HG03045 (cell line): ENCODE measurements around the gene NFE2L2.
"Not testable (repeated sequence)": the region's sequence is repeated elsewhere in the genome, so short reads cannot be mapped to it uniquely, and the experiment has no call there.

ENCODE experiments used
- ATAC-seq: cut with Tn5 transposase; IDR thresholded peaks from one replicate; pipeline ENCODE4 v1.9.1; 2021; ENCODE audit warnings: mild to moderate bottlenecking, moderate library complexity; ENCODE audit not compliant: unreplicated experiment

Gene NFE2L2

DNA sequence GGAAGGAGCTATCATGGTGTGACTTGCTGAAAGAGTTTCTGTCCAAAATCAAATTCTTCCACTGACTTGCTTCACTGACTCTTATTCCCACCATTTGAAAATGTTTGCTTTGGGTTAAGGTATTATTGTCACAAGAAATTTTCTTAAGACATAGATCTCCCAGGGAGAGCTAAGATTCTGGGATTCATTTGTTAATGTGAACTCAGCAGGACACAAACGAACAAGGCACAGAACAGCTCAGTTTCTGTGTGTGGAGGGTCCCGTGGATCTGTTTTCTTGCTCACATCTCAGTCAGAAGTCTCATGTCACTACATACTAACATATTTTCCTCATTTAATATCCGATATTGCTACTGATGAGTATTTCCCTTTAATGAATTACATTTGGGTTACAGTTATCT, 60.1 kb downstream of the NFE2L2 start:
- ATAC-seq = no peak

GRCh38 chr2:177201919-177202346, 62.6 kb downstream of the NFE2L2 start:
- no peak for ATAC-seq

GRCh38 chr2:177200419-177200818, 64.1 kb downstream of the NFE2L2 start:
- ATAC-seq = not testable (repeated sequence)

DNA sequence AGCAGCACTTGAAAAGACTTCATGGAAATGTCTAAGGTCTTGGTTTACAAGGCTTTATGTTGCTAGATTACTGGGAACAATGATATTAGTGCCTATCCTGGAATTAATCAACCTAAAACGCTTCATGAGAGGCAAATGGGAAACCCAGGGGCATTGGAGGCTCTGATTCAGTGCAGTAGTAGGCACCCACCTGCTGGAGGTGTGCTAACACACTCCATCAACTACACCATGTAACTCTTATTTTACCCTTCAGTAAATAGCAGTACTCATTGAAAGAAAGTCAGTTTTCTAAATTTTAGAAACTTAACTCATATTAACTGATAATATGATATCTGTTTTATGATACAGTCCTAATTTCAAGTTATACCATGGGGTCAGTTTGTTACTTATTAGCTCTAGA, 69.3 kb downstream of the NFE2L2 start:
- no peak for ATAC-seq

- no peak for ATAC-seq
Measured at GRCh38 chr2:177193240-177193639, 71.3 kb downstream of the NFE2L2 start.

DNA sequence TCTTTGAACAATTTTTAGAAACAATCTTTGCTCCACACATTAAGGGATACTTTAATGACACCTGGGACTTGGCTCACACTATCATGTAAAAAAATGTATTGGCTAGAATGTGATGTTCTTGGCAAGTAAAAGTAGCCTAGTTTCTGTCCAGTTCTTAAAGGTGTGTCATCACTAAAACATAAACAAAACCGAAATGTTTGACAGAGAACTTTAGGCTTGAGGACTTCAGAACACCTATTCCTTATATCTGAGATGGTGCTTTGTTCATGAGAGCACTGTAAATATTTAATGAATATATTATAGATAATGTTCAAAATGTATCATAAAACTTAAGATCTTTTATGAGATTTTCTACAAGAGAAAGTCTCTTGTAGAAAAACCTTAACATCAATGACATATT, 71.7 kb downstream of the NFE2L2 start:
- ATAC-seq = no peak

- no peak for ATAC-seq
Measured at GRCh38 chr2:177190941-177191340, 73.6 kb downstream of the NFE2L2 start.

GRCh38 chr2:177188482-177189469, 75.8 kb downstream of the NFE2L2 start:
- no peak for ATAC-seq

GRCh38 chr2:177187631-177188312, 76.8 kb downstream of the NFE2L2 start:
- ATAC-seq = no peak

- not testable (repeated sequence) for ATAC-seq
Measured at GRCh38 chr2:177186038-177186437, 78.5 kb downstream of the NFE2L2 start.

DNA sequence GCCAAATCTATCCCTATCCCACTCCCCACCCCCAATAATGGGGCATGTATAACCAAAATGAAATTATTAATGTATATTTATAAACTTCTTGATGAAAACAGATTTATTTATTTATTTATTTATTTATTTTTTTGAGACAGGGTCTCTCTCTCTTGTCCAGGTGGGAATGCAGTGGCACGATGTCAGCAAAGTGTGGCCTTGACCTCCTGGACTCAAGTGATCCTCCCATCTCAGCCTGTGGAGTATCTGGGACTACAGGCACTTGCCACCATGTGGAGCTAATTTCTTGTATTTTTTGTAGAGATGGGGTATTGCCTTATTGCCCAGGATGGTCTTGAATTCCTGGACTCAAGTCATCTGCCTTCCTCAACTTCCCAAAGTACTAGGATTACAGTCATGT, 79.9 kb downstream of the NFE2L2 start:
- no peak for ATAC-seq

GRCh38 chr2:177183860-177184259, 80.7 kb downstream of the NFE2L2 start:
- ATAC-seq = no peak
